Osteocyte (in vitro differentiated cells): Measurements from ENCODE around the gene KANK4. TPM values are rescaled to one million over a fixed set of nuclear protein-coding genes. Genes with fewer than 3 reads are reported as not detected.

Experiments
- DNase-seq: peaks from one replicate; pipeline ENCODE4 v3.0.0; 2021; ENCODE audit warnings: mixed read lengths; ENCODE audit not compliant: unreplicated experiment; ENCODE audit errors: extremely low spot score
- H3K27ac Mint-ChIP-seq: one replicate; pipeline ENCODE4 v1.8.0; 2021; ENCODE audit warnings: mild to moderate bottlenecking, mixed read lengths; ENCODE audit not compliant: unreplicated experiment
- H3K27me3 Mint-ChIP-seq: one replicate; pipeline ENCODE4 v1.8.0; 2021; ENCODE audit warnings: mixed read lengths; ENCODE audit not compliant: unreplicated experiment
- H3K36me3 Mint-ChIP-seq: one replicate; pipeline ENCODE4 v1.8.0; 2021; ENCODE audit warnings: mixed read lengths; ENCODE audit not compliant: unreplicated experiment
- H3K4me1 Mint-ChIP-seq: one replicate; pipeline ENCODE4 v1.8.0; 2021; ENCODE audit warnings: mixed read lengths; ENCODE audit not compliant: unreplicated experiment
- H3K4me3 Mint-ChIP-seq: one replicate; pipeline ENCODE4 v1.8.0; 2021; ENCODE audit warnings: mild to moderate bottlenecking, moderate library complexity, mixed read lengths; ENCODE audit not compliant: unreplicated experiment
- H3K9me3 Mint-ChIP-seq: one replicate; pipeline ENCODE4 v1.8.0; 2021; ENCODE audit warnings: mixed read lengths; ENCODE audit not compliant: unreplicated experiment
- CTCF ChIP-seq: fragments of 200-600 bp; sonication (generic); IDR thresholded peaks from 2 replicates; pipeline ENCODE4 v1.5.0; 2021; ENCODE audit warnings: antibody characterized with exemption, mild to moderate bottlenecking, moderate library complexity
- total RNA-seq: library from RNA; stranded (reverse); gene quantifications from 2 replicates; pipeline ENCODE4 v1.2.1, GENCODE V29; 2021

KANK4 gene
- total RNA-seq, 1 donor from 2014 or later = not detected

GRCh38 chr1:62208087-62208486, 111.1 kb downstream of the KANK4 start:
- no peak overlapping the region for H3K4me3 Mint-ChIP-seq
- TF ChIP-seq CTCF = no peak
- peaks cover 1% of the 10 kb centered on the region for H3K36me3 Mint-ChIP-seq
- H3K27me3 Mint-ChIP-seq = peaks cover 9% of the 10 kb centered on the region
- H3K9me3 Mint-ChIP-seq = peaks cover 26% of the 10 kb centered on the region
- H3K27ac Mint-ChIP-seq = no peak overlapping the region
- no peaks in the 10 kb centered on the region for H3K4me1 Mint-ChIP-seq
- no peak for DNase-seq

GRCh38 chr1:62207187-62207586, 112.0 kb downstream of the KANK4 start:
- TF ChIP-seq CTCF = no peak
- peaks cover 26% of the 10 kb centered on the region for H3K9me3 Mint-ChIP-seq
- peaks cover 1% of the 10 kb centered on the region for H3K36me3 Mint-ChIP-seq
- H3K27me3 Mint-ChIP-seq = peaks cover 9% of the 10 kb centered on the region
- no peak for DNase-seq
- no peaks in the 10 kb centered on the region for H3K4me1 Mint-ChIP-seq
- no peak overlapping the region for H3K4me3 Mint-ChIP-seq
- no peak overlapping the region for H3K27ac Mint-ChIP-seq

GRCh38 chr1:62198781-62199125, 120.5 kb downstream of the KANK4 start:
- Mint-ChIP-seq H3K4me1 (no peaks in the 10 kb centered on the region), H3K36me3 (no peaks in the 10 kb centered on the region), H3K9me3 (no peaks in the 10 kb centered on the region), H3K4me3 (no peak overlapping the region), H3K27me3 (peaks cover 26% of the 10 kb centered on the region), H3K27ac (no peak overlapping the region)
- TF ChIP-seq CTCF = no peak
- DNase-seq = no peak

- no peak for DNase-seq
These were observed 121.0 kb downstream of the KANK4 start for GRCh38 chr1:62198069-62198780.

More at GRCh38 chr1:62198069-62198780, 121.0 kb downstream of the KANK4 start:
- Mint-ChIP-seq H3K36me3 (no peaks in the 10 kb centered on the region), H3K27ac (no peak overlapping the region), H3K4me1 (no peaks in the 10 kb centered on the region), H3K4me3 (no peak overlapping the region), H3K9me3 (no peaks in the 10 kb centered on the region), H3K27me3 (peaks cover 29% of the 10 kb centered on the region)
- no peak for TF ChIP-seq CTCF
